GM19438 (cell line): ENCODE results near the gene FDX1.

ENCODE experiments used
- ATAC-seq: cut with Tn5 transposase; IDR thresholded peaks from one replicate; pipeline ENCODE4 v1.9.1; 2021; ENCODE audit warnings: low read depth; ENCODE audit not compliant: unreplicated experiment

The FDX1 gene

GRCh38 chr11:110430267-110431050 is 711 bp downstream of the FDX1 start:
- ATAC-seq: peak; percentile 33

- no peak for ATAC-seq
Observed at GRCh38 chr11:110431051-110431672, 1.4 kb downstream of the FDX1 start.

GRCh38 chr11:110431674-110432073 is 1.9 kb downstream of the FDX1 start:
- no peak for ATAC-seq

- no peak for ATAC-seq
Observed at GRCh38 chr11:110432713-110433392, 3.1 kb downstream of the FDX1 start.

- no peak for ATAC-seq
Observed at GRCh38 chr11:110433393-110434333, 3.9 kb downstream of the FDX1 start.

GRCh38 chr11:110434952-110435779 is 5.4 kb downstream of the FDX1 start:
- peak; percentile 17 for ATAC-seq

- ATAC-seq: peak; percentile 60
Observed at GRCh38 chr11:110435780-110436717, 6.3 kb downstream of the FDX1 start.

- no peak for ATAC-seq
Observed at GRCh38 chr11:110438017-110438416, 8.3 kb downstream of the FDX1 start.

GRCh38 chr11:110445437-110445836 is 15.7 kb downstream of the FDX1 start:
- ATAC-seq: no peak

- ATAC-seq: no peak
Observed at GRCh38 chr11:110446061-110446460, 16.3 kb downstream of the FDX1 start.

GRCh38 chr11:110446594-110446993 is 16.8 kb downstream of the FDX1 start:
- ATAC-seq: no peak

GRCh38 chr11:110447343-110447742 is 17.6 kb downstream of the FDX1 start:
- ATAC-seq: no peak

GRCh38 chr11:110447897-110448745 is 18.4 kb downstream of the FDX1 start:
- no peak for ATAC-seq

- ATAC-seq: no peak
Observed at GRCh38 chr11:110450246-110450645, 20.5 kb downstream of the FDX1 start.

- ATAC-seq: no peak
Observed at GRCh38 chr11:110452720-110453119, 23.0 kb downstream of the FDX1 start.

GRCh38 chr11:110453684-110454354 is 24.1 kb downstream of the FDX1 start:
- peak; percentile 66 for ATAC-seq

- ATAC-seq: no peak
Observed at GRCh38 chr11:110454609-110455008, 24.9 kb downstream of the FDX1 start.
